Vagina (tissue), 2 donors: ENCODE results near the gene DNMT1.

ENCODE experiments used
- CTCF ChIP-seq, 3 experiments: fragments of 450-650 bp in 2 of 3; fragments of 200-600 bp in 1 of 3; sonication (generic) in 1 of 3; IDR thresholded peaks; one replicate each; pipeline ENCODE4 v1.5.1; 2017 to 2019; ENCODE audit warnings: antibody characterized with exemption in 3 of 3, mild to moderate bottlenecking in 2 of 3, moderate library complexity in 2 of 3
- POLR2A ChIP-seq, 2 donors: fragments of 450-650 bp; IDR thresholded peaks; one replicate each; pipeline ENCODE4 v1.6.1; 2017; ENCODE audit warnings: antibody characterized with exemption in 2 of 2, mild to moderate bottlenecking in 2 of 2, moderate library complexity in 2 of 2

- TF ChIP-seq CTCF (IDR thresholded peaks at IDR 0.05) = no peak
- TF ChIP-seq POLR2A (IDR thresholded peaks at IDR 0.05) = no peak
Measured at GRCh38 chr19:10114651-10115391, 79.9 kb downstream of the DNMT1 start.
